HG02885 (cell line): ENCODE data around the gene FAM168B.

Source experiments
- ATAC-seq: cut with Tn5 transposase; IDR thresholded peaks from one replicate; pipeline ENCODE4 v1.9.1; 2021; ENCODE audit warnings: mild to moderate bottlenecking; ENCODE audit not compliant: unreplicated experiment, poor library complexity

Gene FAM168B

GRCh38 chr2:131030478-131030971 is 62.7 kb downstream of the FAM168B start:
- ATAC-seq: no peak

GRCh38 chr2:131029812-131030211 is 63.4 kb downstream of the FAM168B start:
- ATAC-seq: no peak

GRCh38 chr2:131027566-131028528 is 65.4 kb downstream of the FAM168B start:
- no peak for ATAC-seq

- ATAC-seq: no peak
These were observed 66.3 kb downstream of the FAM168B start for GRCh38 chr2:131026919-131027318.

GRCh38 chr2:131023758-131024157 is 69.5 kb downstream of the FAM168B start:
- ATAC-seq: no peak

- ATAC-seq: no peak
These were observed 70.5 kb downstream of the FAM168B start for GRCh38 chr2:131022731-131023130.

- ATAC-seq: no peak
These were observed 76.2 kb downstream of the FAM168B start for GRCh38 chr2:131016826-131017741.

- no peak for ATAC-seq
These were observed 77.5 kb downstream of the FAM168B start for GRCh38 chr2:131015764-131016163.

GRCh38 chr2:131014141-131014540 is 79.1 kb downstream of the FAM168B start:
- no peak for ATAC-seq

- no peak for ATAC-seq
These were observed 81.8 kb downstream of the FAM168B start for GRCh38 chr2:131011486-131011885.

GRCh38 chr2:131010566-131010965 is 82.7 kb downstream of the FAM168B start:
- no peak for ATAC-seq

- no peak for ATAC-seq
These were observed 83.4 kb downstream of the FAM168B start for GRCh38 chr2:131009713-131010475.

GRCh38 chr2:131008967-131009366 is 84.3 kb downstream of the FAM168B start:
- ATAC-seq: no peak

- no peak for ATAC-seq
These were observed 86.7 kb downstream of the FAM168B start for GRCh38 chr2:131006561-131006960.

- ATAC-seq: no peak
These were observed 87.9 kb downstream of the FAM168B start for GRCh38 chr2:131005216-131005935.

GRCh38 chr2:131004446-131005209 is 88.6 kb downstream of the FAM168B start:
- ATAC-seq: no peak

- ATAC-seq: no peak
These were observed 94.7 kb downstream of the FAM168B start for GRCh38 chr2:130998561-130998960.
